HS-27A (cell line): Measurements from ENCODE around the gene GRAP2.

Experiments
- DNase-seq: peaks from one replicate; pipeline ENCODE4 v3.0.0-alpha.2; 2012; ENCODE audit warnings: low read depth, missing footprints

GRAP2 gene

GRCh38 chr22:39925909-39926679 is 25.2 kb downstream of the GRAP2 start:
- DNase-seq, result no peak

DNA sequence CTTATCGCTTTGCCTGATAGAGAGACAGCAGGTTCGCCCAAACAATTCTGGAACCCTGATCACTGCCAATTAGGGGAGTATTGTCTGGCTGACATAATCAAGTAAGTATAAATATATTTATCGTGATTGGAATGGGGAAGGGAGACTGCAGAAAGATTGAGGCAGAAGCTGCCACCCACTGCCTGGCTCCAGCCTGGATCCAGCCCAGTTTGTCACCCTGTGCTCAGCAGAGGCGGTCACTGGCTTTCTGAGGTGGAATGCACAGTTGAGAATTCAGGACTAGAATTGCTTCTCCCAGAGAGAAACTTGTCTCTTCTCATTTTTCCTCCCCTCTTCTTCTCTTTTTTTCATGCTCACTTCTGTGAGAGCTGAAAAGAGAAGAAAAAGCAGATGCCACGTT is 25.9 kb downstream of the GRAP2 start:
- DNase-seq, result no peak

DNA sequence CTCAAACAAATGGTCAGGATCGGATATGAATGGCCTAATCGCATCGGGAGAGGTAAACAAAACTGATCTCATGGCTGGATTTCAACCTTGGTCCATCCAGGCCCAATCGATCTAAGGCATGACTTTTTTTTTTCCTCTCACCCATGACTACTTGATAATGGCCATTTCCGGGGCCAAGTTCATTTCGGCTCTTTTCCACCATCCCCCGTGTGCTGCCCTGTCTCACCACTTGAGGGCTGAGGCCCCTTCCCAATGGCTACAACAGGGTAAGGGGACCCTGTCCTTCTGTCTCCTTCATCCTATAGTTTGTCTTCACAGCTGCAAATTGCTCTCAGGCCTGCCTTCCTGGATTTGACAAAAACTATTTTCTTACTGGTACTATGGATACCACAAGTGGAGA is 26.7 kb downstream of the GRAP2 start:
- no peak for DNase-seq

- DNase-seq, result no peak
Measured at GRCh38 chr22:39928536-39929520, 27.9 kb downstream of the GRAP2 start.

GRCh38 chr22:39931251-39931650 is 30.4 kb downstream of the GRAP2 start:
- no peak for DNase-seq

DNA sequence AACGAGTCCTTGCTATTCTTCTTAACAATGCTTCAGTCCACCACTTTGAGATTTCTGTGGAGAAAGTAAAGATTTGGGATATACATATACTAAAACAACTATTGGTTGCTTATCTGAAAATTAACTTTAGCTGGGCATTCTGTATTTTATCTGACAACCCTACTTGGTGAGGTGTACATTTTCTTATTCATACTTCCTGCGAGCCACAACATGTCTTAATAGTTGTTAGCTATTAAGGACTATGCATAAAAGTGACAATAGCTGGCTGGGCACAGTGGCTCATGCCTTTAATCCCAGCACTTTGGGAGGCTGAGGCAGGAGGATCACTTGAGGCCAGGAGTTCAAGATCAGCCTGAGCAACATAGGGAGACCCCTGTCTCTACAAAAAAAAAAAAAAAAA is 31.3 kb downstream of the GRAP2 start:
- no peak for DNase-seq

DNA sequence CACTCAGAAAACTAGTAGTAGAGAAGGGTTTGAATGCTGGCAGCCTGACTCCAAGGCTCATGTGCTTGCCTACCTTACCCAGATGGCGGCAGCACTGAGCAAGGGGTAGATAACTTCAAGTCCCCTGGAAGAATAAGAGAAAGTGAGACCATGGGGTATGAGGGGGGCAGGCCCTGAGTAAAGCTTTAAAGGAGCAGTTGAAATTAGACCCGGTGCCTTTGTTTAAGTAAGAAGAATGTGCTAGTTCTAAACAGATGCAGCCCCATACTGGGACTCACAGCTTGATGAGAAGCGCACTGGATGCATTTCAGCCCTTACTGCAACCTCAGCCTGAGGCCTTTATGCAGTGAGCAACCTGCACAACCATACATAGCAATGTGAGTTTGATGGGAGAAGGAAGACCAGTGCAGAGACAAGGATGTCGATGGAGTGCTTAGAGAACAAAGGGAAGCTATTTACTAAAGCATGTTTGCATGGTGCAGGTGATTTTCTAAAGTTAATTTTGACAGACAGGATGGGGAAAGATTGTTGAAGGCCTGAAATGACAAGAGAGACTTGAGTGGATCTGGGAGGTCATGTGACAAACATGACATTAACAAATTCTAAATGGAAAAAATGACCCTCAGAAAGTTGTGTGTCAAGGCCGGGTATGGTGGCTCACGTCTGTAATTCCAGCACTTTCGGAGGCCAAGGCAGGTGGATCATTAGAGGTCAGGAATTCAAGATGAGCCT is 32.2 kb downstream of the GRAP2 start:
- DNase-seq, result peak; percentile 5

DNA sequence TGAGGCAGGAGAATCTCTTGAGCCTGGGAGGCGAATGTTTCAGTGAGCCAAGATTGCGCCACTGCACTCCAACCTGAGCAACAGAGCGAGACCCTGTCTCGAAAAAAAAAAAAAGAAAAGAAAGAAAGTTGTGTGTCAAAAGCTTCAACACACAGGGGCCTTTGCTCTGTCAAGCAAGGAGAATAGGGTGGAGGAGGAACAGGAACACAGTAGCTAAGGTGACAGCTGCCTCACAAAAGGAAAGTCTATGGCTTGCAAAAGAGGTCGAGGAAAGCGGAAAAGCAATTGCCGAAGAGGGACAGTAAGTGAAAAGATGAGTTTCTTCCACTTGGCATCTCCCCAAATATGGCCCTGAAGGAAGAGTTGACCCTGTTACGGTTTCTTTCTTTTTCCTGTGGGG is 32.9 kb downstream of the GRAP2 start:
- DNase-seq, result no peak

GRCh38 chr22:39935116-39935515 is 34.2 kb downstream of the GRAP2 start:
- no peak for DNase-seq

DNA sequence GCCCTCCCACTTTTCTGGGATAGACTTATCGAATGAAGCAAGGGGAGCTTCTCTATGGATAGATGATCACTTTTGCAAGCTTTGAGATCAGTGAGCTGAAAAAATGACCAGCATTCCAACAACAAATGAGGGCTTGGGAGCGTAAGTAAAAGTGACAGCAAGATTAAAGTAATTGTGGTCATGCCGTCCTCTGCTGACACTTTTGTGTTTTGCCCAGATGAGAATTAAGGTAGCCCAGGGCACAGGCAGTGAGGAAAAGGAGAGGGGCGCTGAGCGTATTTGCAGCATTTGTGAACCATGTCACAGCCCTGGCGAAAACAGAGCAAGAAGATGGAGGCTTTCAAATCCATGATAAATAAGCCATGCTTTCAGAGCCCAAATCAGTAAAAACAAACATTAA is 34.7 kb downstream of the GRAP2 start:
- no peak for DNase-seq

DNA sequence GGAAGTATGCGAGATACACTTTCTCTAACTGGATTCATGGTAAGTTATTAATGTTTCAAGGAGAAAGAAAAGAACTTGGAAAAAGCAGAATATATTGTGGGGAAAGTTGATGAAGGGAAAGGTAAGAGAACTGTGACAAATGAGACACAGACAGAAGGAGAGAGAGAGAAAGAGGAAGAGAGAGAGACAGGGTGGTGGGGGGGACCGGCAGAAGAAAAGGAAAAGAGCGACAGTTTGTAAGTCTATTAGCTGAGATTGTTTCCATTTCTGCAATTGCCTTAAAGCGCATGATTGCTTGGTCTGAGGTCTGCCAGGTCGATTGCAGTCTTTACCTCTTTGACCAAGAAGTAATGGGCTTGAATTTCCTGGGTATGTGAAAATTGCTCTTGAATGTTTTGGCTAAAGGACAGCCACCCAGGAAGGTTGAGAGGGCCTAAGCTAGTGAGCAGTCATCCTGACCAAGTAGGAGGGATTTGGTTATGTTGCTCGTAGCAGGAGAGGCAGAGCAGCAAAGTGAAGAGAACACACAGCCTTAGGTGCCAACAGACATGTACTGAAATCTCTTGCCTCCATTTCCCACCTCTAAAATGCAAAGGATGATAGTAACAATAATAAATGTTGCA is 35.8 kb downstream of the GRAP2 start:
- DNase-seq, result no peak

DNA sequence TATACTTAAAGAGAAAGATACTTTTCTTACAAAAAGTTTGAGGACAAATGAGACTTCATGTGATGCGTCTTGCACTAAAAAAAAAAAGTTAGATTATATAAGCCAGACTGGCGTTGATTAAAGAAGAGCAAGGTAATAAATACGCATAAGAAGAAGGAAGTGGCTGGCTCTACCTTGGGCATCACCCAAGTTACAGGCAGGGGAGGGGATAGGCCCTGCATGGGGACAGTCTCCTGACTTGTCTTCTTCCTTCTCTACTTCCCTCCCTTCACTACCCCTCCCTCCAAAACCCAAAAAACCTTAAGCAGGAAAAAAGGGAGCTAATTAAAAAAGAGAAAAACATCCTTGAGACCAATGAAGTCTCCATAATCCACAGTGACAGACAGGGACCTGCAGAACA is 37.0 kb downstream of the GRAP2 start:
- DNase-seq, result no peak

GRCh38 chr22:39938509-39939111 is 37.7 kb downstream of the GRAP2 start:
- no peak for DNase-seq

DNA sequence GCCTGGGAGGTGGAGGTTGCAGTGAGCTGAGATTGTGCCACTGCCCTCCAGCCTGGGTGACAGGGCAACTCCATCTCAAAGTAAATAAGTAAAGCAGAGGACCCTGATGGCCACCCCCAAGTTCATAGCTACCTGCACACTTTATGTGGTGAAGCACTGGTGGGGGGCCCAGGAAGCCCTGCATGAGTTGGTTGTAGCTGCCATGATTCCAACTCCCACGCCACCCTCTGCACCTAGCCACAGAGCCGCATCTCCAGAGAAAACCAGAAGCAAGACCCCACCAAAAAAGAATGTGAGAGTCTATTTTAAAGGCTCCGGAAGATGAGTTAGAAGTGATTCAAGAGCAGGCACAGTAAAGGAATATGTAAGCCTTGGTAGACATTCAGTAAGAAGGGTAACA is 38.9 kb downstream of the GRAP2 start:
- DNase-seq, result no peak

GRCh38 chr22:39940757-39941305 is 39.9 kb downstream of the GRAP2 start:
- no peak for DNase-seq

DNA sequence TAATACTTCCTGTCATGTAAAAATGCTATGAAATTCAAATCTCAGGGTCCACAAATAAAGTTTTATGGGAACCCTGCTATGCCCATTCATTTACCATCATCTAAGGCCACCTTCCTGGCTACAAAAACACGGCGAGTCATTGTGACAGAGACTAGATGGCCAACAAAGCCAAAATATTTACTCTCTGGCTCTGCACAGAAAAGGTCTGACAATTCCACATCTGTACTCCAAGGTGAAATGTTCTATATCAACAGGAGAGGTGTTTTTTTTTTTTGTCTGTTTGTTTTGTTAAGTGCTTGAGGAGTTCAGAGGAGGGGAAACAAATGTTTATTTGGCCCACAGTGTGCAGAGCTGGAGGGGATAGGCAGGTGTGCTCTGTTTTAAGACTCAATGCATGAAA is 40.7 kb downstream of the GRAP2 start:
- no peak for DNase-seq

DNA sequence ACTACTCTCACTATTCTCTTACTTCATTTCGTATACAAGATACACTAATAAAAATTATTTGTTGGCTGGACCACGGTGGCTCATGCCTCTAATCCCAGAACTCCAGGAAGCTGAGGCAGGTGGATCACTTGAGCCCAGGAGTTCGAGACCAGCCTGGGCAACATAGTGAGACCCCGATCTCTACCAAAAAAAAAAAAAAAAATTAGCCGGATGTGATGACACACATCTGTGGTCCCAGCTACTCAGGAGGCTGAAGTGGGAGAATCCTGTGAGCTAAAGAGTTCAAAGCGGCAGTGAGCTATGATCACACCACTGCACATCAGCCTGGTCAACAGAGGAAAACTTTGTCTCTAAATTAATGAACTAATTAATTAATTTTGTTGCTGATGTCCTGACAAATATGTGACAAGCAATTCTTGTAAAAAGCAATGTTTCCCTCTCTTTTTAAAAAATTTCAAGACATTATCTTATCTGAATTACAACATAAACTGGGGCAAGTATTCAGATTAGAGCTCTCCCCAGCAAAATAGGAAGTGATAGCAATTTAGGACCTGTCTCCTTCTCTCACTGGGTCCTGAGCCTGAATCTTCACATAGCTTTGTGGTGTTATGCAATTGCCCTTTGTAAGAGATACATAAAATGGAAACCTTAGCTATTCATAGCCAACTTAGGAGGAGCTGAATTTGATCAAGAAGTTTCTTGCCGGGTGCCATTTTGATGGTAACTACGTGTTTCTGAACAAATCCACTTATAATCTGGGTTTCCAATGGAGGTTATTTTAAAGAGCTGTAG is 41.8 kb downstream of the GRAP2 start:
- DNase-seq, result no peak

DNA sequence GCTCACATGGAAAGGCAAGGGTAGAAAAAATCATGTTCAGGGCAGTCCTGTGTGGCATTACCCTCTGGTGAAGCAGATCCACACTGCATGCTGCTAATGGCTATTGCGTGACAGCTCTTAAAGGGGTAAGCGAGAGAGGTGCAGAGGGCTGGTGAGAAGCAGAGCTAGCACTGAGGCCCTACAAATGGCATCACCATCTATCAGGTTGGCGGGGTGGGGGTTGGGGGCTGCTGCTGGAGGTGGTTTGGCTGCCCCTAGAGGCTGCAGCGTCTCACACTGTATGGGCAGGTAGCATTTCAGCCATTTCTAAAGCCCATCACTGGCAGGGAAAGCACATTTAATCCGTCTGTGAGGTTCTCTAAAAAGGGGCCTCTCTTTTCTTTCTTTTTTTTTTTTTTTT is 42.5 kb downstream of the GRAP2 start:
- no peak for DNase-seq

GRCh38 chr22:39943953-39944872 is 43.3 kb downstream of the GRAP2 start:
- no peak for DNase-seq
